Breast epithelium (tissue), 3 donors: Measurements from ENCODE around the gene SLC2A8.

Experiments used
- CTCF ChIP-seq, 3 donors: fragments of 450-650 bp; IDR thresholded peaks; one replicate each; pipeline ENCODE4 v1.5.1; 2016 to 2017; ENCODE audit warnings: antibody characterized with exemption in 3 of 3, mild to moderate bottlenecking in 3 of 3, moderate library complexity in 3 of 3
- POLR2A ChIP-seq: fragments of 450-650 bp; IDR thresholded peaks from one replicate; pipeline ENCODE4 v1.6.1; 2016; ENCODE audit warnings: antibody characterized with exemption, mild to moderate bottlenecking, moderate library complexity

- TF ChIP-seq CTCF (IDR thresholded peaks at IDR 0.05), result no peak
- no peak for TF ChIP-seq POLR2A
Observed at GRCh38 chr9:127398715-127399400, 1.9 kb downstream of the SLC2A8 start.
